B cell (primary cell): ENCODE data around the gene ANKMY2. TPM values are rescaled to one million over a fixed set of nuclear protein-coding genes. Genes with fewer than 3 reads are reported as not detected.

Experiments
- ATAC-seq: fragments of 200-7000 bp; cut with Tn5 transposase; one replicate; pipeline ENCODE4 v1.10.0; 2021; ENCODE audit warnings: low read depth, mild to moderate bottlenecking, moderate number of reproducible peaks, moderate library complexity
- CTCF ChIA-PET: fragments of 350-600 bp; sonication (Branson Sonifier 250); formaldehyde crosslinking; loops from one replicate; lab custom pipeline; 2021; ENCODE audit warnings: antibody characterized with exemption, inconsistent platforms; lab: Charles Lee
- POLR2A ChIA-PET: fragments of 350-600 bp; sonication (Branson Sonifier 250); formaldehyde crosslinking; loops from one replicate; lab custom pipeline; 2021; ENCODE audit warnings: antibody characterized with exemption; lab: Charles Lee
- DNase-seq: peaks from one replicate; pipeline ENCODE4 v3.0.0; 2013
- H2AFZ ChIP-seq: 2 replicates; pipeline ENCODE4 v1.6.1; 2012; ENCODE audit warnings: mild to moderate bottlenecking, low read depth, low read length; ENCODE audit not compliant: insufficient read depth, poor library complexity, severe bottlenecking
- H3K27ac ChIP-seq, 2 donors: 1 replicate in 1 of 2; 2 replicates in 1 of 2; pipeline ENCODE4 v1.5.1; 2012 to 2013; ENCODE audit warnings: low read length in 2 of 2, mild to moderate bottlenecking in 2 of 2, moderate library complexity in 1 of 2
- H3K27me3 ChIP-seq, 4 experiments: fragments of 200-600 bp in 1 of 4; sonication (generic) in 1 of 4; replicated peaks in 1 of 4; 1 replicate in 2 of 4; 2 replicates in 2 of 4; pipeline versions ENCODE4 v1.6.1 to v1.7.0; 2013 to 2016; ENCODE audit warnings: low read length in 3 of 4, mild to moderate bottlenecking in 2 of 4, mixed read lengths in 1 of 4, moderate library complexity in 1 of 4; ENCODE audit not compliant: insufficient read depth in 4 of 4, control insufficient read depth in 3 of 4; ENCODE audit errors: control extremely low read depth in 1 of 4
- H3K36me3 ChIP-seq, 2 experiments: replicated peaks in 1 of 2; 1 replicate in 1 of 2; 2 replicates in 1 of 2; pipeline versions ENCODE4 v1.6.1 to v1.7.1; 2013; ENCODE audit warnings: low read length in 1 of 2; ENCODE audit not compliant: insufficient read depth in 2 of 2, control insufficient read depth in 1 of 2; ENCODE audit errors: control extremely low read depth in 1 of 2, extremely low read depth in 1 of 2
- H3K4me1 ChIP-seq, 2 donors: fragments of 200-600 bp in 1 of 2; sonication (generic) in 1 of 2; 1 replicate in 1 of 2; 2 replicates in 1 of 2; pipeline versions ENCODE4 v1.5.1 to v1.6.1; 2013 to 2017; ENCODE audit warnings: low read length in 2 of 2; ENCODE audit not compliant: control insufficient read depth in 2 of 2, insufficient read depth in 2 of 2
- H3K4me2 ChIP-seq: replicated peaks from 2 replicates; pipeline ENCODE3; 2012; ENCODE audit warnings: mild to moderate bottlenecking, low read depth, low read length; ENCODE audit not compliant: poor library complexity, severe bottlenecking
- H3K4me3 ChIP-seq, 5 experiments: fragments of 200-600 bp in 1 of 5; sonication (generic) in 1 of 5; 1 replicate in 3 of 5; 2 replicates in 2 of 5; pipeline versions ENCODE4 v1.5.1 to v1.7.0; 2011 to 2016; ENCODE audit warnings: low read length in 4 of 5, mild to moderate bottlenecking in 4 of 5, low read depth in 2 of 5, control low read depth in 1 of 5, moderate library complexity in 1 of 5; ENCODE audit not compliant: insufficient read depth in 1 of 5; ENCODE audit errors: control extremely low read depth in 1 of 5, extremely low read depth in 1 of 5
- H3K79me2 ChIP-seq: fragments of 200-600 bp; sonication (generic); one replicate; pipeline ENCODE4 v1.6.0; 2016; ENCODE audit warnings: low read length; ENCODE audit not compliant: control insufficient read depth, insufficient read depth
- H3K9ac ChIP-seq: fragments of 200-600 bp; sonication (generic); 2 replicates; pipeline ENCODE4 v1.6.1; 2017; ENCODE audit warnings: mild to moderate bottlenecking, low read length, moderate library complexity
- H3K9me3 ChIP-seq, 3 donors: one replicate each; pipeline versions ENCODE4 v1.6.1 to v1.7.1; 2013; ENCODE audit warnings: low read length in 2 of 3; ENCODE audit not compliant: control insufficient read depth in 2 of 3, insufficient read depth in 1 of 3; ENCODE audit errors: control extremely low read depth in 1 of 3
- H4K20me1 ChIP-seq: 2 replicates; pipeline ENCODE4 v1.6.0; 2012; ENCODE audit warnings: mild to moderate bottlenecking, low read length; ENCODE audit not compliant: insufficient read depth, control insufficient read depth, poor library complexity, severe bottlenecking
- H3K27ac Mint-ChIP-seq: one replicate; pipeline ENCODE4 v1.8.0; 2021; ENCODE audit warnings: mixed read lengths
- H3K27me3 Mint-ChIP-seq: one replicate; pipeline ENCODE4 v1.8.0; 2021; ENCODE audit warnings: mixed read lengths
- H3K4me1 Mint-ChIP-seq: one replicate; pipeline ENCODE4 v1.8.0; 2021; ENCODE audit warnings: mixed read lengths
- H3K4me3 Mint-ChIP-seq: one replicate; pipeline ENCODE4 v1.8.0; 2021; ENCODE audit warnings: mixed read lengths
- H3K9me3 Mint-ChIP-seq: one replicate; pipeline ENCODE4 v1.8.0; 2022; ENCODE audit warnings: mixed read lengths; ENCODE audit not compliant: insufficient read depth
- CTCF ChIP-seq: fragments of 200-600 bp; IDR thresholded peaks from one replicate; pipeline ENCODE4 v1.8.0; 2022; ENCODE audit warnings: antibody characterized with exemption, mild to moderate bottlenecking
- EZH2 ChIP-seq: IDR thresholded peaks from 2 replicates; pipeline ENCODE4 v1.6.1; 2012; ENCODE audit warnings: borderline replicate concordance, low read depth, mild to moderate bottlenecking, moderate library complexity, low read length; ENCODE audit not compliant: insufficient read depth, poor library complexity, severe bottlenecking
- WGBS: methylation state at CpG from one replicate; pipeline ENCODE4 v1.1.5; 2013; ENCODE audit warnings: missing lambda C conversion rate; ENCODE audit not compliant: insufficient coverage; 5-methylcytosine and 5-hydroxymethylcytosine counted together
- intact Hi-C: fragments of 100-400 bp; cut with micrococcal nuclease; formaldehyde crosslinking; loops from one replicate; pipeline ENCODE4 v1.10.0; 2022
- polyA plus RNA-seq: library from polyadenylated mRNA; depleted of rRNA; stranded (reverse); fragments of >200 nt; gene quantifications from 2 replicates; pipeline ENCODE4 v1.2.3, GENCODE V29; 2012
- total RNA-seq, 2 donors: library from RNA; stranded (reverse); fragments of 120-200 nt in 1 of 2; gene quantifications; 1 replicate in 1 of 2; 2 replicates in 1 of 2; pipeline versions ENCODE4 v1.2.3 to v1.2.4, GENCODE V29; 2013 to 2022

Gene ANKMY2
- total and polyA plus RNA-seq, 2 donors (not counting 1 experiment from before 2014, with no cell fraction given): 7.6 to 17.8 TPM

DNA sequence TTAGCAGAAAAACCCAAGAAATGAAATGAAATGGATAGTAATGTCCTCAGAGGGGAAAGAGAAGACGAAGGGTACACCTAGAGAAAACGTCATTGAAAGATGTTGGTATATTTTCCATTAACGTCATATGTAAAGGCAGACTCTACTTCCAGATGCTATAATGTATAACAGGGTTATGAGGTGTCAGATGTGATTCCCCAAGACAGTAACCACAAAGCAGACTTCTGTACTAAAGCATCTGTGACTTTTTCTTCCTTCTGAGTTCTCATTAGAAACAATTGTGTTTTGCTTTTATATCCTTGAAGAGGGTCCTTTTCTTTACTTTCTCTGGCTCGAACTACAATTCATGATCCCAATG, 81.6 kb downstream of the ANKMY2 start:
- Mint-ChIP-seq H3K9me3 (no peaks in the 10 kb centered on the region), H3K27ac (peak overlapping the region; percentile 6), H3K4me3 (peak overlapping the region; percentile 40), H3K4me1 (peaks cover 16% of the 10 kb centered on the region), H3K27me3 (peaks cover 3% of the 10 kb centered on the region)
- H3K4me3 ChIP-seq: peak overlapping the region in 1 of 5 experiments; percentile 53
- DNase-seq (no peak), ATAC-seq (no peak)
- H3K9ac ChIP-seq: peak overlapping the region; percentile 57
- no peaks in the 10 kb centered on the region for H3K27me3 ChIP-seq
- H3K4me2 ChIP-seq: peak overlapping the region; percentile 67
- H3K36me3 ChIP-seq: no peaks in the 10 kb centered on the region
- no peaks in the 10 kb centered on the region for H4K20me1 ChIP-seq
- no peaks in the 10 kb centered on the region for H3K9me3 ChIP-seq
- ChIA-PET CTCF (interaction anchor here (0.6 to 3.5 kb wide), 17 partner anchors 9 to 1432 kb away, joined by 3 to 43 read pairs (median 6); partner anchors contain the start of gene CRPPA), POLR2A (no interaction called here)
- H2AFZ ChIP-seq: peak overlapping the region; percentile 68
- TF ChIP-seq CTCF (no peak), EZH2 (no peak)
- H3K4me1 ChIP-seq: peaks cover 8 to 10% of the 10 kb centered on the region in 2 donors
- H3K27ac ChIP-seq: no peak overlapping the region
- WGBS: 80% methylated on average over 1 of the region's 4 CpGs
- no peaks in the 10 kb centered on the region for H3K79me2 ChIP-seq
- intact Hi-C loops: loop anchor here (10.0 kb wide), 1 partner anchor 1239 kb away; no protein-coding TSS in a partner anchor

DNA sequence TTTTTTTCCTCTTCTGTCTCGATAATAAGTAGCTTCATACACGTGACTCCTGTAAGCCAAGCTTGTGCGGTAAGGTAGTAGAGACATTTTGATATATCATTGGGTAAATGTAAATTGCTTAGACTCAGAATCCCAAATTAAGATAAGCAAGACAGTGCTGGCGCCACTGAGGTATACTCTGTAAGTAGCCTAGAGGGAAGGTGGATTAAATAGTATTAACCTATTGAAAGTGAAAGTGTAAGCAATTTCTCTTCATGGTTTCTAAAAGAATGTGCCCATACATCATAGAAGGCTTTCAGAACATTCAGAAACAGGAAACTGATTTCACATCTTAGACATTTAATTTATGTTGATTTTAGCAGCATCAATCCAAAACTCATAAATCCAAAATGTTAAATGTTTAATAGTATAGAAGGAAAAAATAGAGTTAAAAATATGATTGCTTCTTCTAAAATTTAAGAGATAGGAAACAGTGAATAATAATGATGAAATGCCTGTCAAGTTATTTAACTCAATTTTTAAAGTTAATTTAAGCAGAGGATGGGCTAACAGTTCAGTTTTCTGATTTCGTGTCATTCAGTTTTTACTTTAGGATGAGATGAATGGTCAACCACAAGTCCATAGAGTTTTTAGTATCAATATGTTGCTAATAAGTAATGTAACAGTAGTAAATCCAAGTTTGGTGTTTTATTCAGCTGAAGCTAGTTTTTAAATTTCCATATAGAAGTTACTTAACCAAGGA, 82.1 kb downstream of the ANKMY2 start:
- peak overlapping the region; percentile 18 to 53 (median 37) for H3K4me3 ChIP-seq
- no peaks in the 10 kb centered on the region for H3K36me3 ChIP-seq
- no peaks in the 10 kb centered on the region for H4K20me1 ChIP-seq
- no peaks in the 10 kb centered on the region for H3K27me3 ChIP-seq
- peaks cover 8 to 10% of the 10 kb centered on the region in 2 donors for H3K4me1 ChIP-seq
- CTCF ChIA-PET: interaction anchor here (1.6 kb wide), 1 partner anchor 31 kb away, joined by 6 read pairs; no protein-coding TSS in a partner anchor
- peak overlapping the region in 1 of 2 donors; percentile 20 for H3K27ac ChIP-seq
- ATAC-seq: peak; percentile 66
- H2AFZ ChIP-seq: peak overlapping the region; percentile 68
- peaks cover 1% of the 10 kb centered on the region for H3K27me3 Mint-ChIP-seq
- WGBS: no CpG with 5 or more reads among the region's 5 CpGs
- no peaks in the 10 kb centered on the region for H3K9me3 ChIP-seq
- peak overlapping the region; percentile 67 for H3K4me2 ChIP-seq
- no peaks in the 10 kb centered on the region for H3K79me2 ChIP-seq
- peak; percentile 44 for DNase-seq
- peak overlapping the region; percentile 32 for H3K27ac Mint-ChIP-seq
- no peaks in the 10 kb centered on the region for H3K9me3 Mint-ChIP-seq
- H3K4me3 Mint-ChIP-seq: peak overlapping the region; percentile 83
- peaks cover 16% of the 10 kb centered on the region for H3K4me1 Mint-ChIP-seq
- peak overlapping the region; percentile 57 for H3K9ac ChIP-seq
- intact Hi-C loops: loop anchor here (10.0 kb wide), 1 partner anchor 1239 kb away; no protein-coding TSS in a partner anchor
- no peak for TF ChIP-seq CTCF
- TF ChIP-seq EZH2: no peak
- POLR2A ChIA-PET: no interaction called here
